Measurements from ENCODE around the gene SPAG8. TPM values are rescaled to one million over a fixed set of nuclear protein-coding genes. Genes with fewer than 3 reads are reported as not detected.

SPAG8 gene
- total RNA-seq, 1 donor from 2014 or later = 1.4 TPM

- peaks cover 21% of the 10 kb centered on the region for H3K27me3 Mint-ChIP-seq (ENCODE audit: low read depth)
- H3K36me3 Mint-ChIP-seq (ENCODE audit: low read depth) = no peaks in the 10 kb centered on the region
- no peak for TF ChIP-seq CTCF (conservative IDR thresholded peaks at IDR 0.05)
- DNase-seq (ENCODE audit: low read depth, low spot score) = no peak
- no peak overlapping the region for H3K27ac Mint-ChIP-seq (ENCODE audit: unreplicated experiment)
- H3K4me1 Mint-ChIP-seq = no peaks in the 10 kb centered on the region
- H3K9me3 Mint-ChIP-seq = no peaks in the 10 kb centered on the region
- no peak overlapping the region for H3K4me3 Mint-ChIP-seq
Measured at GRCh38 chr9:35856882-35857281, 44.8 kb upstream of the SPAG8 start.

GRCh38 chr9:35856206-35856605 is 44.1 kb upstream of the SPAG8 start:
- Mint-ChIP-seq H3K27ac (ENCODE audit: unreplicated experiment) (no peak overlapping the region), H3K4me1 (no peaks in the 10 kb centered on the region), H3K27me3 (ENCODE audit: low read depth) (peaks cover 15% of the 10 kb centered on the region), H3K9me3 (no peaks in the 10 kb centered on the region), H3K36me3 (ENCODE audit: low read depth) (no peaks in the 10 kb centered on the region), H3K4me3 (no peak overlapping the region)
- TF ChIP-seq CTCF (conservative IDR thresholded peaks at IDR 0.05) = no peak
- no peak for DNase-seq (ENCODE audit: low read depth, low spot score)

GRCh38 chr9:35854091-35854762 is 42.2 kb upstream of the SPAG8 start:
- Mint-ChIP-seq H3K36me3 (ENCODE audit: low read depth) (no peaks in the 10 kb centered on the region), H3K27ac (ENCODE audit: unreplicated experiment) (no peak overlapping the region), H3K9me3 (no peaks in the 10 kb centered on the region), H3K4me1 (no peaks in the 10 kb centered on the region), H3K4me3 (no peak overlapping the region), H3K27me3 (ENCODE audit: low read depth) (peaks cover 2% of the 10 kb centered on the region)
- no peak for DNase-seq (ENCODE audit: low read depth, low spot score)
- no peak for TF ChIP-seq CTCF (conservative IDR thresholded peaks at IDR 0.05)

- Mint-ChIP-seq H3K27me3 (ENCODE audit: low read depth) (no peaks in the 10 kb centered on the region), H3K36me3 (ENCODE audit: low read depth) (peaks cover 2% of the 10 kb centered on the region), H3K4me1 (no peaks in the 10 kb centered on the region), H3K27ac (ENCODE audit: unreplicated experiment) (no peak overlapping the region), H3K9me3 (no peaks in the 10 kb centered on the region), H3K4me3 (no peak overlapping the region)
- no peak for DNase-seq (ENCODE audit: low read depth, low spot score)
- TF ChIP-seq CTCF (conservative IDR thresholded peaks at IDR 0.05) = no peak
Measured at GRCh38 chr9:35852876-35853865, 41.1 kb upstream of the SPAG8 start.

GRCh38 chr9:35852267-35852815 is 40.3 kb upstream of the SPAG8 start:
- Mint-ChIP-seq H3K36me3 (ENCODE audit: low read depth) (peaks cover 2% of the 10 kb centered on the region), H3K4me3 (no peak overlapping the region), H3K9me3 (no peaks in the 10 kb centered on the region), H3K27me3 (ENCODE audit: low read depth) (no peaks in the 10 kb centered on the region), H3K4me1 (no peaks in the 10 kb centered on the region), H3K27ac (ENCODE audit: unreplicated experiment) (no peak overlapping the region)
- DNase-seq (ENCODE audit: low read depth, low spot score) = no peak
- TF ChIP-seq CTCF (conservative IDR thresholded peaks at IDR 0.05) = no peak
